Ovary (tissue), 3 donors: ENCODE measurements around the gene TNFRSF19.

Experiments used
- EP300 ChIP-seq: sonication (generic); formaldehyde crosslinking; IDR thresholded peaks from one replicate; pipeline ENCODE4 v1.6.1; 2017; ENCODE audit warnings: antibody characterized with exemption
- POLR2A ChIP-seq: fragments of 450-650 bp; IDR thresholded peaks from one replicate; pipeline ENCODE4 v1.6.1; 2017; ENCODE audit warnings: antibody characterized with exemption, mild to moderate bottlenecking, moderate library complexity
- TF ChIP-seq, protein P1 (sequence below), 3 donors: fragments of 450-650 bp in 2 of 3; fragments of 200-600 bp in 1 of 3; IDR thresholded peaks; one replicate each; pipeline versions ENCODE4 v1.5.1 to v1.8.0; 2016 to 2022; ENCODE audit warnings: antibody characterized with exemption in 3 of 3, mild to moderate bottlenecking in 1 of 3
- donor health status: DM: no; HTN: no; CAD: no.

DNA sequence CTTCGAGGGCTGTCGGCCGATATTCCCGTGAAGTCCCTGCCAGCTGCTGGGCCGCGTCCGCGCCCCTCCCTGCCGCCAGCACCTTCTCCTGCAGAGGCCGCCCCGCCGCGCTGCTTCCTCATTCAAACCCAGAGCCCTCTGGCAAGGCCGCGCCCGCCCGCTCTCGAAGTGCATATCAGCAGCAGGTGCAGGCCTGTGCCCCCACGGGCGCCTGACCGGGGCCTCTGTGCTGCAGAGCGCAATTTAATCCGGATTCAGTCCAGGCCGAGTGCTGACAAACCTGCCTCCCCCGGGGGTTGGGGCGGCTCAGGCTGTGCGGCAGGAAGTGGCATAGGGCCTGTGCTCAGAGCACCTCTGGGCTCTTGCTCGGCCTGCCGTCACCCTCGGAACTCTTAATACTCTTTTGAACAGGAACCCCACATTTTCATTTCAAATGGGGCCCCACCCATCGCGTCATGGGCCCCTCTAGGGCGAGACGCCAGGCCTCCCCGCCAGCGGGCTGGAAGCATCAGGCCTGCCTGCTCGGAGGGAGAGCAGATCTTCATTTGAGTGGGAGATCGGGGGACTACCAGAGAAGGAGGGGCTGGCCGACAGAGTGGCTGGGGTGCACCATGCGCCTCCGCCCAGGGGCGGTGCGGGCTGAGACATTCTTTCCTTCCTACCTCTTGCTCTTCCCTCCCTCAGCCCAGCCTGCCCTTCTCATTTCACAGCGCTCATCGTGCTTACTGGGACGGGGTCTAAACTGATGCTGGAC, 125.7 kb downstream of the TNFRSF19 start:
- TF ChIP-seq, protein P1, sequence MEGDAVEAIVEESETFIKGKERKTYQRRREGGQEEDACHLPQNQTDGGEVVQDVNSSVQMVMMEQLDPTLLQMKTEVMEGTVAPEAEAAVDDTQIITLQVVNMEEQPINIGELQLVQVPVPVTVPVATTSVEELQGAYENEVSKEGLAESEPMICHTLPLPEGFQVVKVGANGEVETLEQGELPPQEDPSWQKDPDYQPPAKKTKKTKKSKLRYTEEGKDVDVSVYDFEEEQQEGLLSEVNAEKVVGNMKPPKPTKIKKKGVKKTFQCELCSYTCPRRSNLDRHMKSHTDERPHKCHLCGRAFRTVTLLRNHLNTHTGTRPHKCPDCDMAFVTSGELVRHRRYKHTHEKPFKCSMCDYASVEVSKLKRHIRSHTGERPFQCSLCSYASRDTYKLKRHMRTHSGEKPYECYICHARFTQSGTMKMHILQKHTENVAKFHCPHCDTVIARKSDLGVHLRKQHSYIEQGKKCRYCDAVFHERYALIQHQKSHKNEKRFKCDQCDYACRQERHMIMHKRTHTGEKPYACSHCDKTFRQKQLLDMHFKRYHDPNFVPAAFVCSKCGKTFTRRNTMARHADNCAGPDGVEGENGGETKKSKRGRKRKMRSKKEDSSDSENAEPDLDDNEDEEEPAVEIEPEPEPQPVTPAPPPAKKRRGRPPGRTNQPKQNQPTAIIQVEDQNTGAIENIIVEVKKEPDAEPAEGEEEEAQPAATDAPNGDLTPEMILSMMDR (IDR thresholded peaks at IDR 0.05), result no peak
- TF ChIP-seq POLR2A (no peak), EP300 (no peak)
